Activated T-cell treated with anti-CD3 and anti-CD28 coated beads, Interleukin-2, amount 50 U/mL, for 72 hours (primary cell): ENCODE data around the gene RBM33. TPM values are rescaled to one million over a fixed set of nuclear protein-coding genes. Genes with fewer than 3 reads are reported as not detected.

Experiments used
- ATAC-seq, 2 donors: fragments of 150-1000 bp; cut with Tn5 transposase; replicated peaks in 1 of 2; 2 replicates each; pipeline ENCODE4 v1.10.0; 2021; ENCODE audit warnings: moderate library complexity in 2 of 2, mild to moderate bottlenecking in 1 of 2
- DNase-seq, 2 donors: peaks; one replicate each; pipeline ENCODE4 v3.0.0; 2021 to 2022; ENCODE audit warnings: mixed read lengths in 1 of 2
- H3K27ac Mint-ChIP-seq: one replicate; pipeline ENCODE4 v1.8.0; 2022; ENCODE audit warnings: mild to moderate bottlenecking, moderate library complexity, mixed read lengths
- H3K27me3 Mint-ChIP-seq: one replicate; pipeline ENCODE4 v1.8.0; 2022; ENCODE audit warnings: low read depth, mixed read lengths
- H3K36me3 Mint-ChIP-seq, 2 donors: one replicate each; pipeline ENCODE4 v1.8.0; 2022; ENCODE audit warnings: mixed read lengths in 2 of 2, mild to moderate bottlenecking in 1 of 2; ENCODE audit not compliant: insufficient read depth in 2 of 2
- H3K4me1 Mint-ChIP-seq: one replicate; pipeline ENCODE4 v1.8.0; 2022; ENCODE audit warnings: low read depth, mixed read lengths
- H3K4me3 Mint-ChIP-seq, 2 donors: one replicate each; pipeline ENCODE4 v1.8.0; 2022; ENCODE audit warnings: mild to moderate bottlenecking in 2 of 2, mixed read lengths in 2 of 2, moderate library complexity in 2 of 2
- H3K9me3 Mint-ChIP-seq, 2 donors: one replicate each; pipeline ENCODE4 v1.8.0; 2022; ENCODE audit warnings: mixed read lengths in 2 of 2
- total RNA-seq, 2 donors: library from RNA; stranded (reverse); gene quantifications; one replicate each; pipeline ENCODE4 v1.2.3, GENCODE V29; 2022

Gene RBM33
- total RNA-seq, 2 donors from 2014 or later, result 93.1 to 104 TPM

GRCh38 chr7:155752756-155753445 is 108.4 kb downstream of the RBM33 start:
- Mint-ChIP-seq H3K36me3 (peaks cover 6 to 7% of the 10 kb centered on the region in 2 donors), H3K4me1 (peaks cover 69% of the 10 kb centered on the region), H3K9me3 (peaks cover 2% of the 10 kb centered on the region in 2 donors), H3K4me3 (no peak overlapping the region), H3K27ac (peak overlapping the region; percentile 59), H3K27me3 (no peaks in the 10 kb centered on the region)
- ATAC-seq (no peak), DNase-seq (no peak)

- peaks cover 2% of the 10 kb centered on the region in 2 donors for H3K9me3 Mint-ChIP-seq
- ATAC-seq, result no peak
- peaks cover 63% of the 10 kb centered on the region for H3K4me1 Mint-ChIP-seq
- H3K4me3 Mint-ChIP-seq, result no peak overlapping the region
- no peak overlapping the region for H3K27ac Mint-ChIP-seq
- no peaks in the 10 kb centered on the region for H3K27me3 Mint-ChIP-seq
- H3K36me3 Mint-ChIP-seq, result peaks cover 5 to 6% of the 10 kb centered on the region in 2 donors
- no peak for DNase-seq
Measured at GRCh38 chr7:155753446-155753965, 109.0 kb downstream of the RBM33 start.

- H3K36me3 Mint-ChIP-seq, result peaks cover 5 to 6% of the 10 kb centered on the region in 2 donors
- H3K27me3 Mint-ChIP-seq, result no peaks in the 10 kb centered on the region
- no peak overlapping the region for H3K4me3 Mint-ChIP-seq
- no peak for DNase-seq
- no peak overlapping the region for H3K27ac Mint-ChIP-seq
- ATAC-seq, result no peak
- H3K9me3 Mint-ChIP-seq, result peaks cover 2% of the 10 kb centered on the region in 2 donors
- H3K4me1 Mint-ChIP-seq, result peaks cover 59% of the 10 kb centered on the region
Measured at GRCh38 chr7:155754165-155754564, 109.7 kb downstream of the RBM33 start.

- Mint-ChIP-seq H3K4me3 (no peak overlapping the region), H3K27ac (peak overlapping the region; percentile 48), H3K4me1 (peaks cover 50% of the 10 kb centered on the region), H3K9me3 (peaks cover 2% of the 10 kb centered on the region in 2 donors), H3K27me3 (no peaks in the 10 kb centered on the region), H3K36me3 (peaks cover 5 to 6% of the 10 kb centered on the region in 2 donors)
- ATAC-seq (no peak), DNase-seq (no peak)
Measured at GRCh38 chr7:155755026-155755425, 110.6 kb downstream of the RBM33 start.

- Mint-ChIP-seq H3K36me3 (peaks cover 5 to 7% of the 10 kb centered on the region in 2 donors), H3K4me1 (peaks cover 46% of the 10 kb centered on the region), H3K4me3 (no peak overlapping the region), H3K27me3 (no peaks in the 10 kb centered on the region), H3K27ac (peak overlapping the region; percentile 54), H3K9me3 (peaks cover 2% of the 10 kb centered on the region in 2 donors)
- ATAC-seq (no peak), DNase-seq (no peak)
Measured at GRCh38 chr7:155756322-155756721, 111.9 kb downstream of the RBM33 start.

GRCh38 chr7:155758348-155758747 is 113.9 kb downstream of the RBM33 start:
- ATAC-seq, result no peak
- Mint-ChIP-seq H3K27ac (no peak overlapping the region), H3K4me3 (no peak overlapping the region), H3K4me1 (peaks cover 46% of the 10 kb centered on the region), H3K27me3 (no peaks in the 10 kb centered on the region), H3K9me3 (peaks cover 2% of the 10 kb centered on the region in 2 donors), H3K36me3 (peaks cover 6 to 10% of the 10 kb centered on the region in 2 donors)
- no peak for DNase-seq

GRCh38 chr7:155759740-155760430 is 115.4 kb downstream of the RBM33 start:
- H3K27me3 Mint-ChIP-seq, result no peaks in the 10 kb centered on the region
- peaks cover 2% of the 10 kb centered on the region in 2 donors for H3K9me3 Mint-ChIP-seq
- peaks cover 47% of the 10 kb centered on the region for H3K4me1 Mint-ChIP-seq
- H3K4me3 Mint-ChIP-seq, result no peak overlapping the region
- DNase-seq, result no peak
- no peak overlapping the region for H3K27ac Mint-ChIP-seq
- H3K36me3 Mint-ChIP-seq, result peaks cover 6 to 10% of the 10 kb centered on the region in 2 donors
- ATAC-seq, result no peak

- Mint-ChIP-seq H3K9me3 (peaks cover 2% of the 10 kb centered on the region in 2 donors), H3K36me3 (peaks cover 6 to 12% of the 10 kb centered on the region in 2 donors), H3K27me3 (no peaks in the 10 kb centered on the region), H3K4me3 (no peak overlapping the region), H3K4me1 (peaks cover 48% of the 10 kb centered on the region), H3K27ac (peak overlapping the region; percentile 18)
- DNase-seq (no peak), ATAC-seq (no peak)
Measured at GRCh38 chr7:155761162-155761561, 116.7 kb downstream of the RBM33 start.

- Mint-ChIP-seq H3K27ac (no peak overlapping the region), H3K4me3 (no peak overlapping the region), H3K9me3 (peaks cover 2% of the 10 kb centered on the region in 2 donors), H3K27me3 (no peaks in the 10 kb centered on the region), H3K36me3 (peaks cover 3 to 10% of the 10 kb centered on the region in 2 donors), H3K4me1 (peaks cover 48% of the 10 kb centered on the region)
- DNase-seq, result no peak
- no peak for ATAC-seq
Measured at GRCh38 chr7:155762036-155762435, 117.6 kb downstream of the RBM33 start.

- peak overlapping the region; percentile 85 to 89 for H3K4me3 Mint-ChIP-seq
- no peaks in the 10 kb centered on the region for H3K27me3 Mint-ChIP-seq
- DNase-seq (no peak), ATAC-seq (no peak)
- peaks cover 44% of the 10 kb centered on the region for H3K4me1 Mint-ChIP-seq
- H3K9me3 Mint-ChIP-seq, result no peaks in the 10 kb centered on the region
- H3K36me3 Mint-ChIP-seq, result peaks cover 1 to 13% of the 10 kb centered on the region in 2 donors
- H3K27ac Mint-ChIP-seq, result peak overlapping the region; percentile 93
Measured at GRCh38 chr7:155762655-155763054, 118.2 kb downstream of the RBM33 start.

- no peak for ATAC-seq
- peaks cover 1 to 13% of the 10 kb centered on the region in 2 donors for H3K36me3 Mint-ChIP-seq
Measured at GRCh38 chr7:155763122-155763521, 118.7 kb downstream of the RBM33 start.

GRCh38 chr7:155763691-155764437 is 119.4 kb downstream of the RBM33 start:
- peak; percentile 64 to 68 for DNase-seq
- Mint-ChIP-seq H3K4me1 (peaks cover 47% of the 10 kb centered on the region), H3K4me3 (peak overlapping the region; percentile 85 to 89), H3K27ac (peak overlapping the region; percentile 93), H3K27me3 (no peaks in the 10 kb centered on the region), H3K36me3 (peaks cover 3 to 16% of the 10 kb centered on the region in 2 donors), H3K9me3 (no peaks in the 10 kb centered on the region)
- peak; percentile 85 to 87 for ATAC-seq

More at GRCh38 chr7:155763122-155763521, 118.7 kb downstream of the RBM33 start:
- Mint-ChIP-seq H3K4me3 (peak overlapping the region; percentile 85 to 89), H3K9me3 (no peaks in the 10 kb centered on the region), H3K4me1 (peaks cover 45% of the 10 kb centered on the region), H3K27me3 (no peaks in the 10 kb centered on the region), H3K27ac (peak overlapping the region; percentile 93)
- no peak for DNase-seq

GRCh38 chr7:155764438-155764793 is 120.0 kb downstream of the RBM33 start:
- Mint-ChIP-seq H3K4me1 (peaks cover 47% of the 10 kb centered on the region), H3K9me3 (no peaks in the 10 kb centered on the region), H3K27ac (peak overlapping the region; percentile 93), H3K4me3 (peak overlapping the region; percentile 85 to 89), H3K27me3 (no peaks in the 10 kb centered on the region), H3K36me3 (peaks cover 4 to 21% of the 10 kb centered on the region in 2 donors)
- DNase-seq (peak; percentile 29 to 31), ATAC-seq (peak; percentile 49 to 58)
